ENCODE data around the gene SAMD8. TPM values are rescaled to one million over a fixed set of nuclear protein-coding genes. Genes with fewer than 3 reads are reported as not detected.
A peak's percentile ranks its signal among the peaks of the same experiment; 100 is the strongest.

Gene SAMD8
- total and polyA plus RNA-seq, 2 donors (not counting 1 experiment from before 2014, with no cell fraction given) = 15.9 to 35.7 TPM

GRCh38 chr10:75211007-75211691 lies 99.7 kb downstream of the SAMD8 start:
- ChIA-PET CTCF (interaction anchor here (1.0 to 5.3 kb wide), 8 partner anchors 14 to 966 kb away, joined by 3 to 100 read pairs (median 6); partner anchors contain the start of genes COMTD1 and SAMD8), POLR2A (interaction anchor here (0.7 to 2.6 kb wide), 7 partner anchors 19 to 1061 kb away, joined by 3 to 27 read pairs (median 6); partner anchors contain the start of genes ADK, AP3M1, COMTD1 and SAMD8)
- H4K20me1 ChIP-seq (ENCODE audit: control insufficient read depth, insufficient read depth, low read length, poor library complexity, severe bottlenecking) = peaks cover 21% of the 10 kb centered on the region
- no peak for TF ChIP-seq CTCF (IDR thresholded peaks at IDR 0.05)
- no peak for TF ChIP-seq EZH2 (IDR thresholded peaks at IDR 0.05; ENCODE audit: borderline replicate concordance, insufficient read depth, low read depth, low read length, poor library complexity, severe bottlenecking)
- peak overlapping the region; percentile 98 for H3K27ac Mint-ChIP-seq
- peak overlapping the region; percentile 95 for H3K4me3 Mint-ChIP-seq
- peaks cover 12 to 20% of the 10 kb centered on the region in 2 donors for H3K4me1 ChIP-seq (ENCODE audit: control insufficient read depth in 2 of 2, insufficient read depth in 2 of 2, low read length in 2 of 2)
- no peak for DNase-seq
- under 1% methylated on average over 32 of the region's 38 CpGs for WGBS (ENCODE audit: insufficient coverage)
- H3K36me3 ChIP-seq (replicated peaks in 1 of 2; ENCODE audit: control extremely low read depth in 1 of 2, control insufficient read depth in 1 of 2, extremely low read depth in 1 of 2, insufficient read depth in 2 of 2, low read length in 1 of 2) = peaks cover 4 to 23% of the 10 kb centered on the region in 2 experiments
- intact Hi-C loops (cut with micrococcal nuclease) = no loop called here
- H3K27ac ChIP-seq (ENCODE audit: low read length in 2 of 2) = peak overlapping the region; percentile 97 to 100
- H3K4me3 ChIP-seq (ENCODE audit: control extremely low read depth in 1 of 5, extremely low read depth in 1 of 5, insufficient read depth in 1 of 5, low read depth in 2 of 5, low read length in 4 of 5) = peak overlapping the region; percentile 84 to 98 (median 93)
- H3K4me1 Mint-ChIP-seq = peaks cover 26% of the 10 kb centered on the region
- H2AFZ ChIP-seq (ENCODE audit: insufficient read depth, low read depth, low read length, poor library complexity, severe bottlenecking) = peak overlapping the region; percentile 88
- no peak for ATAC-seq (ENCODE audit: low read depth)
- H3K79me2 ChIP-seq (ENCODE audit: control insufficient read depth, insufficient read depth, low read length) = peaks cover 50% of the 10 kb centered on the region
- H3K27me3 Mint-ChIP-seq = no peaks in the 10 kb centered on the region
- no peaks in the 10 kb centered on the region for H3K9me3 Mint-ChIP-seq (ENCODE audit: insufficient read depth)
- H3K27me3 ChIP-seq (replicated peaks in 1 of 4; ENCODE audit: control extremely low read depth in 1 of 4, control insufficient read depth in 3 of 4, insufficient read depth in 4 of 4, low read length in 3 of 4) = no peaks in the 10 kb centered on the region
- peak overlapping the region; percentile 98 for H3K9ac ChIP-seq (ENCODE audit: low read length)
- H3K4me2 ChIP-seq (replicated peaks; ENCODE audit: low read depth, low read length, poor library complexity, severe bottlenecking) = peak overlapping the region; percentile 83
- no peaks in the 10 kb centered on the region for H3K9me3 ChIP-seq (ENCODE audit: control extremely low read depth in 1 of 3, control insufficient read depth in 2 of 3, insufficient read depth in 1 of 3, low read length in 2 of 3)

GRCh38 chr10:75212343-75212742 lies 100.9 kb downstream of the SAMD8 start:
- ATAC-seq (ENCODE audit: low read depth) = no peak
- Mint-ChIP-seq H3K27me3 (no peaks in the 10 kb centered on the region), H3K4me3 (peak overlapping the region; percentile 95), H3K4me1 (peaks cover 28% of the 10 kb centered on the region), H3K9me3 (ENCODE audit: insufficient read depth) (no peaks in the 10 kb centered on the region), H3K27ac (peak overlapping the region; percentile 15)
- Histone ChIP-seq H3K4me1 (ENCODE audit: control insufficient read depth in 2 of 2, insufficient read depth in 2 of 2, low read length in 2 of 2) (peaks cover 12 to 20% of the 10 kb centered on the region in 2 donors), H3K4me3 (ENCODE audit: control extremely low read depth in 1 of 5, extremely low read depth in 1 of 5, insufficient read depth in 1 of 5, low read depth in 2 of 5, low read length in 4 of 5) (peak overlapping the region in 1 of 5 experiments; percentile 84), H2AFZ (ENCODE audit: insufficient read depth, low read depth, low read length, poor library complexity, severe bottlenecking) (no peak overlapping the region), H3K27ac (ENCODE audit: low read length in 2 of 2) (peak overlapping the region in 1 of 2 donors; percentile 100), H4K20me1 (ENCODE audit: control insufficient read depth, insufficient read depth, low read length, poor library complexity, severe bottlenecking) (peaks cover 32% of the 10 kb centered on the region), H3K27me3 (replicated peaks in 1 of 4; ENCODE audit: control extremely low read depth in 1 of 4, control insufficient read depth in 3 of 4, insufficient read depth in 4 of 4, low read length in 3 of 4) (no peaks in the 10 kb centered on the region), H3K36me3 (replicated peaks in 1 of 2; ENCODE audit: control extremely low read depth in 1 of 2, control insufficient read depth in 1 of 2, extremely low read depth in 1 of 2, insufficient read depth in 2 of 2, low read length in 1 of 2) (peaks cover 5 to 35% of the 10 kb centered on the region in 2 experiments), H3K9me3 (ENCODE audit: control extremely low read depth in 1 of 3, control insufficient read depth in 2 of 3, insufficient read depth in 1 of 3, low read length in 2 of 3) (no peaks in the 10 kb centered on the region), H3K9ac (ENCODE audit: low read length) (no peak overlapping the region), H3K79me2 (ENCODE audit: control insufficient read depth, insufficient read depth, low read length) (peaks cover 62% of the 10 kb centered on the region), H3K4me2 (replicated peaks; ENCODE audit: low read depth, low read length, poor library complexity, severe bottlenecking) (peak overlapping the region; percentile 83)
- ChIA-PET CTCF (interaction anchor here (1.4 to 5.3 kb wide), 3 partner anchors 22 to 24 kb away, joined by 6 to 100 read pairs (median 21); partner anchors contain the start of gene COMTD1), POLR2A (interaction anchor here (1.1 kb wide), 1 partner anchor 21 kb away, joined by 5 read pairs; no protein-coding TSS in a partner anchor)
- DNase-seq = no peak
- intact Hi-C loops (cut with micrococcal nuclease) = no loop called here
- WGBS (ENCODE audit: insufficient coverage) = 86% methylated on average over 3 of the region's 6 CpGs
- no peak for TF ChIP-seq EZH2 (IDR thresholded peaks at IDR 0.05; ENCODE audit: borderline replicate concordance, insufficient read depth, low read depth, low read length, poor library complexity, severe bottlenecking)
- no peak for TF ChIP-seq CTCF (IDR thresholded peaks at IDR 0.05)

All from B cell (primary cell).